NCI-H345 (cell line): ENCODE data around the gene DHRS7.

Source experiments
- DNase-seq: peaks from one replicate; lab custom pipeline; 2025; lab: John Stamatoyannopoulos, UW

DHRS7 gene, protein sequence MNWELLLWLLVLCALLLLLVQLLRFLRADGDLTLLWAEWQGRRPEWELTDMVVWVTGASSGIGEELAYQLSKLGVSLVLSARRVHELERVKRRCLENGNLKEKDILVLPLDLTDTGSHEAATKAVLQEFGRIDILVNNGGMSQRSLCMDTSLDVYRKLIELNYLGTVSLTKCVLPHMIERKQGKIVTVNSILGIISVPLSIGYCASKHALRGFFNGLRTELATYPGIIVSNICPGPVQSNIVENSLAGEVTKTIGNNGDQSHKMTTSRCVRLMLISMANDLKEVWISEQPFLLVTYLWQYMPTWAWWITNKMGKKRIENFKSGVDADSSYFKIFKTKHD

GRCh38 chr14:60164712-60165546 is at the start of gene DHRS7:
Gene DHRS7 (minus strand): TSS chr14:60165398. CDS start chr14:60165309, 89 bp downstream.
- peak; percentile 83 for DNase-seq

DNA sequence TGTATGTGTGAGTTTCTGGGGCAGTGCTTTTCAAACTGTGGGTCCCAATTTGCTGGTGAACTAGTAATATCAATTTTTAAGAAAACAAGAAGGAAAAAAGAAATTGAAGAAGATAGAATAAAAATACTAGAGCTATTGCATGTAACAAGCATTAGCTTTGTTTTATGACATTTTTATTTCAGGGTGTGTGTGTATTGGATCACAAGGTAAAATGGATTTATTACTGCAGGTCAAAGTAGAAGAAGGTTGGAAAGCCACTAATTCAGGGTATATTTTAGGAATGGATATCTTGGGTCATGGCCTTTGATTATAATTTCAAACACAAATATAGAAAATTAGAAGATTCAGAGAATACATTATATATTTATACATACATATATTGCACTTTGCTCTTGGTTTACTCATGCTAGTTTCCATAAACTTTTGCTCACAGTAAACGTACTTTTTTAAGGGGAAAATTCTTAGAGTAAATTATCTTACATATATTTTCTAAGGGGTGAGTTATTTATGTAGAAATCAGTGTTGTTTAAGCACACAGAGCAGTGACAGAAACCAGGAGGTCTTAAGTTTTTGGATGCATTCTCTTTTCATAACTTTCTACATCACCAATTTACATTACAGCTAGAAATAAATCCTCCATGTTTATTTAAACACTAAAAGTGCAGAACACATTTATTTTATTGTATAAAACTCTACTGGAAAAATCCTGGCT is 49.4 kb upstream of the DHRS7 start:
- DNase-seq = no peak

DNA sequence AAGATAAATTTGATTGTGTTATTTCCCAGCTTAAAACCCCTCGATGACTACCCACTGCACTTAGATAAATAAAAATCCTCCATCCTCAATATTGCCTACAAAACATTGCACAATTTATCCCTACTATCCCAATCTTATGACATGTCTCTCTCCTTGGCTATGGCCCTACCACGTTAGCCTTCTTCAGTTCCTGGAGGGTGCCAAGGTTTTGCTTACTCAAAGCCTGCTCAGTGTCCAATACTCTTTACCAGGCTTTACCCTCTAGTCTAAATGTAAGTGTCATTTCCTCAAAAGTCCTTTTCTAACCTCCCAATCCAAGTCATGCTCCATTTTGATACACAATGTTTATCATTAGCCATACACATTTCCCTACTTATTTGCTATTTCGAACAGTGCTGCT is 48.8 kb upstream of the DHRS7 start:
- no peak for DNase-seq

DNA sequence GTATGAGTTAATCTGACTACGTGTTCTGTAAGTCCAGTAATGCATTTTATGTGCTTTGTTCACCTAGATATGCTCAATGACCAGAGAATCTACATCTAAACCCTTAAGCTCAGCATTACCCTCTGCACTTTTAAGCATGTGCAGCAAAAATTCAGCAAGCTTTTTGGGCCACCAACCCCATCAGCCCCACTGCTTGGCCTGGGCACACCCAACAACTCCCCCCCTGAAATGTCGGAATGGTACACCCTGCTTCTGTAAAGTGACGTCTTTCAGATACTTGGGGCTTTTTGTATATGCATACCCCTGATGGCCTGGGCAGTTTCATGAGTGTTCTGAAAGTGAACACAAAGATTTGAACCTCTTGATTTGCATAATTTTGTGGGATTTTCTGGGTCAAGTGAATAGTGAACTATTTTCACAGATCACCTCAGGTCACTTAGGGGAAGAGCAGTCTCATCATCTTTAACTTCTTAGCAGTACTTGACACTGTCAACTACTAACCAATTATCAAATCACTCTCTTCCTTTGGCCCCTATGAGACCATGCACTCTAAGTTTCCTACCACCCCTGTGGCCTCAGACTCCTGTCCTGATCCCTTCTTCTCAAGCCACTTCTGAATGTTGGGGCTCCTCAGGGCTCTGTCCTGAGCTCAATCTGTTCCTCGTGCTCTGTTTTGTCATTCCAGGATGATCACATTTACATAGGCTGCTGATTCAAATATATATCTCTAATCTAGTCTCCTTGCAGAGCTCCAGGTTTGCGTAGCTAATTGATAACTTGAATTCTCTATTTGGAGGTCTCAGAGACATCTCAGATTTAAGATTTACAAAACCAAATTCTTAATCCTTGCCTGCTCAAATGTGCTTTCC is 47.5 kb upstream of the DHRS7 start:
- no peak for DNase-seq

- DNase-seq = no peak
These were observed 46.0 kb upstream of the DHRS7 start for GRCh38 chr14:60211153-60211552.

DNA sequence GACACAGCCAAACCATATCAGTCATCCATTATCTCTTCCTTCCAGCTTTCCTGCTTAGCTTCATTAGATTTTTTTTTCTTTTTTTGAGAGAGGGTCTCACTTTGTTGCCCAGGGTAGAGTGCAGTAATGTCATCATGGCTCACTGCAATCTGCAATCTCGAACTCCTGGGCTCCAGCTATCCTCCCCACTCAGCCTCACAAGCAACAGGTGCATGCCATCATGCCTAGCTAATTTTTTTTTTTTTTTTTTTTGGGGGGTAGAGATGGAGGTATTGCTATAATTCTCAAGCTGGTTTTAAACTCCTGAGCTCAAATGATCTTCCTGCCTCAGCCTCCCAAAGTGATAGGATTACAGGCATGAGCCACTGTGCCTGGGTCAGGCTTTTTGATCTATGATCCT is 45.5 kb upstream of the DHRS7 start:
- no peak for DNase-seq

DNA sequence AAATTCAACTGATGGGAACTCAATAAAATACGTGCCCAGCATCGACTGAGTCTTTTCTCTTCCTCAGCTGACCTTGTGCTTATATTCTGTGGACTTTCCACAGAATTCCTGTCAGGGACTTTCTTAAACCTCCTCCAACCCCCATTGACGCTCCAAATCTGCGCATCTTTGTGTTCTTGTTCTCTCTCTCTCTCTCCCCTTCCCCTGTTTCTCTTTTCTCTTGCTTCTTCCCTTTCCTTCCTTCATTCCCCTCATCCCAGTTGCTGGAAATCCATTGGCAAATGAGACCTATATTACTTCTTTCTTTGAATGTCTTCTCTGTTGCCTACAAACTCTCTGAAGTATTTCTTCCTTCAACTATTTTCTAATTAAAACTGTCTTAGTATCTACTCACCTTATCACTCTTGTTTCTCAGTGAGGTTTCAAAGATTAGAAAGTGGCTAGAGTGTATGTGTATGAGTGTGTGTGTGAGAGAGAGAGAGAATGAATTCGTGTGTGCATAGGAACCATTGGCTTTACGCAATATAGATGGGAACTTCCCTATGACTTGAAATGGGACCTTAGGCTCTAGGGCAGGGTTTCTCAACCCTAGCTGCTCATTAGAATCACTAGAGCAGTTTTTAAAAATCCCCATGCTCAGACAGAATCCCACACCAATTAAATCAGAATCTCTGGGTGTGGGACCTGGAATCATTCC is 41.8 kb upstream of the DHRS7 start:
- no peak for DNase-seq

GRCh38 chr14:60206249-60206670 is 41.1 kb upstream of the DHRS7 start:
- DNase-seq = no peak

DNA sequence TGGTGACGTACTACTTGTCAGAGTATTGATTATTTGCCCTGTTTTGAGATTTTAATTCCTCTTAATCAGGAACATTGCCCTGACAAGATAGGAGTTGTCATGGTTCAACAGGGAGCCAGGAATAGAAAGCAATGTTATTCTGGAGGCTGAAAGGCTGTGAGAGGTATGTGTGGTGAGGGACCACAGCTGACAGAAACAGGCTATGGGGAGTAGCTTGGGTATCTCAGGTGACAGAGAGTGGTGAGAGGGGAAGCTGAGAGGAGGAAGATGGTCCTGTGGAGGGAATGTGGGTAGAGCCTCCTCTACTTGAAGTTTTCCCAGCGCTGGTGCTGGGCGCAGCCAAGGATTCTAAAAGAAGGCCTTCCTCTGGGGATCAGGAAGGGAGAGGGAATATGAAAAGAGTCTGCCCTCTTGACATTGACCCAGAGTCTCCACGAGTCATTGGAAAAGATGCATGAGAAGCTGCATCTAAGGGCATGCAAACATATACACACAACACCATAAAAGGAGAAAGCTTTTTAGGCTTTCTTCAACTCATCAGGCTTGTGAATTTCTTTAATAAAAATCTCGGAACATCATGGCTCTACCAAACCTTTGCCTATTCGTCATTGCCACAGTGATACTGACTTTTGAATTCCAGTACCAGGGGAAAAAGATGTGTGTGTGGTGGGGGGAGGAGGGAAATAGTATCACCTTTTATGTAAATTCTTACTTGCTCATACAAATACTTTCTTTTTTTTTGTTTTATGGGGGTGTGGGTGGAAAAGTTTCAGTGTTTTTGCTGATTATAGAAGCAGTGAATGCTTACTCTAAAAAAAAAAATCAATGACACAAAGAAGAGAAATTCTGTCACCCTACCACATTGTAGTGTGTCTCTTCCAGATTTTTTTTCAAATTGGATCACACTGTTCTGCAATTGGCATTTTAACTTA is 39.9 kb upstream of the DHRS7 start:
- DNase-seq = no peak

DNA sequence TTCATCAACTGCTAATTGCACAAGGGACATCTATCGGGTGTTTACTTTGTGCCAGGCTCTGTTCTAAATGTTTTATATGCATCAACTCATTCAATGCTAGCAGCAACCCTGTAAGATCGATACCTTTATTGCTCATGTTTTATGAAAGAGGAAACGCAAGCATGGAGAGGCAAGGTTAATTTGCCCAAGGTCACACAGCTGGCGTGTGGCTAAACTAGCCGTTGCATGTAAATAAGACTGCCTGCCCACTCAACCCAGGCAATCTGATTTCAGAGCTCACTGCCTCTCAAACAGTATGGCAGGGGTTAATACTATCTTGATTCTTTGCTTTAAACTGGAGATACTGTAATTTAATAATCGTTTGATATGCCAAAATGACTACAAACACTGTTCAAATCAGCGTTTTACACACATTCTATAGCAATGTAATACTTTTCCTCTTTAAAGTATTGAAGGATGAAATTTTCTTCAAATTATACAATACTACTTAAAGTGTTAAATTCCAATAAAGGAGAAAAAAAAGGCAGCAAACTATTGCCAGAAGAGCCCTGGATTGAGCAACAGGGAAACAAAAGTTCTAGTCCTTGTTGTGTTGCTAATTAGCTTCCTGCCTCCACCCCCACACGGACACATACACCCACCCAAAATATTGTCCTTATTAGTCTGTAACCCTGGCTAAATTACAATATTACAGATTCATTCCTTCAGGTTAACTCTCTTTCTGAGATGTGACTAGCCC is 39.1 kb upstream of the DHRS7 start:
- DNase-seq = peak; percentile 34

DNA sequence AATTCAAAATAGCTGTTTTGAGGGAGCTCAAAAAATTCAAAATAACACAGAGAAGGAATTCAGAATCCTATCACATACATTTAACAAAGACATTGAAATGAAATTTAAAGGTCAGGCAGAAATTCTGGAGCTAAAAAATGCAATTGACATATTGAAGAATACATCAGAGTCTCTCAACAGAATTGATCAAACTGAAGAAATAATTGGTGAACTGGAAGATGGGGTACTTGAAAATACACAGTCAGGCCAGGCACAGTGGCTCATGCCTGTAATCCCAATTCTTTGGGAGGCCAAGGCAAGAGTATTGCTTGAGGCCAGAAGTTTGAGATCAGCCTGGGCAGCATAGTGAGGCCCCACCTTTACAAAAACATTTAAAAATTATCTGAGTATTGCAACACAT is 34.1 kb upstream of the DHRS7 start:
- DNase-seq = no peak

DNA sequence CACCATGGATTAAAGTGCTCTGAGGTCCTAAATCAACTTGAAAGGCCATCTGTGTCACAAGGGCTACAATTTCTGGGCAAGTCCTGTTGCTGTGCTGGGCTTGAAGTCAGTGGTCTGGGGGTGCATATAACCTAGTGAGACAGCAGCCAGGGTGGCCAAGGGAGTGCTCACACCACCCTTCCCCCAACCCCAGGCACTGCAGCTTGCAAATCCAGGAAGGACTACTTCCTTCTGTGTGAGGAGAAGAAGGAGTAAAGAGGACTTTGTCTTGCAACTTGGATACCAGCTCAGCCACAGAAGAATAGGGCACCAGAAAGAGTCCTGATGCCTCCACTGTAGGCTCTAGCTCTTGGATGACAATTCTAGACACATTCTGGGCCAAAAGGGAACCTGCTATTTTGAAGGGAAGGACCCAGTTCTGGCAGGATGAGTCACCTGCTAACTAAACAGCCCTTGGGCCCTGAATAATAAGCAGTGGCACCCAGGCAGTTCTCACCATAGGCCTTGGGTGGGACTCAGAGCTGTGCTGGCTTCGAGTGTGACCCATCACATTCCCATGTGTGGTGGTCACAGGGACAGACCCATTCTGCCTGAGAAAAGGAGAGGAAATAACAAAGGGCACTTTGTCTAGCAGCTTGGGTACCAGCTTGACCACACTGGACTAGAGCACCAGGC is 32.6 kb upstream of the DHRS7 start:
- DNase-seq = no peak

- no peak for DNase-seq
These were observed 31.1 kb upstream of the DHRS7 start for GRCh38 chr14:60196291-60196690.

DNA sequence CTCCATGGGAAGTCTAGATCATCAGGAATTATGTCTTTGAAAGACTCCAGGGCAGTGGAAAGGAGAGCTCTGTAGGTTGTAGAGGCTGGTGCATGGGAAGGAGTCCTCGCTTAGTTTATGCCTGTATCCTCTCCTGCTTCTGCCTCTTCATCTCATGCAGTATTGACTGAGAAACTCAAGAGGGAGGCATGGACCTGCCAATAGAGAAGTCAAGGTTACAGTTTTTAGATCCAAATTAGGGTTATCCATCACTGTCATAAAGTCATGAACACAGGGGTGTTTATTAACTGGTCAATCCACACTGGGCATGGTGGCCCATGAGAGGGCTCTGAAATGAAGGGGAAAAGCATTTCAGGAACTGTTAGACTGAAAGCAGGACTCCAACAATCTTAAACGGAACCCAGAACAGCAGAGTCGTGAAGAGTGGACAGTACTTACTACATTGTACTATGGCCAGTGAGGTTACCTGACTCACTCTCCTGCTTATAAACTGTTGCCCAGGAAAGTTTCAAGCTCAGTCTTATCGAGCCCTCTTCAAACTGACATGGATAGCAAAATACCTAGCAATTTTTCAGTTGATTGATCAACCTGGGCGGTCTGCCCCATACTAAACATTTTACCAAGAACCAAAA is 30.1 kb upstream of the DHRS7 start:
- no peak for DNase-seq

- DNase-seq = no peak
These were observed 25.0 kb upstream of the DHRS7 start for GRCh38 chr14:60189923-60190840.

GRCh38 chr14:60188696-60189095 is 23.5 kb upstream of the DHRS7 start:
- DNase-seq = no peak

- DNase-seq = no peak
These were observed 22.9 kb upstream of the DHRS7 start for GRCh38 chr14:60188115-60188514.
